Neutrophil (primary cell): ENCODE data around the gene NSL1.

ENCODE experiments used
- H3K27ac ChIP-seq: fragments of 200-600 bp; sonication (generic); 2 replicates; pipeline ENCODE4 v1.5.1; 2016; ENCODE audit warnings: mild to moderate bottlenecking, moderate library complexity
- H3K27me3 ChIP-seq: fragments of 200-600 bp; sonication (generic); 2 replicates; pipeline ENCODE4 v1.6.0; 2016; ENCODE audit warnings: mild to moderate bottlenecking
- H3K36me3 ChIP-seq: fragments of 200-600 bp; sonication (generic); 2 replicates; pipeline ENCODE4 v1.5.1; 2017
- H3K4me1 ChIP-seq, 2 experiments: fragments of 200-600 bp in 1 of 2; sonication (generic) in 1 of 2; 1 replicate in 1 of 2; 2 replicates in 1 of 2; pipeline versions ENCODE4 v1.5.1 to v1.6.1; 2013 to 2016; ENCODE audit warnings: low read depth in 1 of 2, low read length in 1 of 2, mild to moderate bottlenecking in 1 of 2, moderate library complexity in 1 of 2; ENCODE audit not compliant: control insufficient read depth in 1 of 2, insufficient read depth in 1 of 2
- H3K4me3 ChIP-seq, 2 experiments: fragments of 200-600 bp in 1 of 2; sonication (generic) in 1 of 2; 1 replicate in 1 of 2; 2 replicates in 1 of 2; pipeline ENCODE4 v1.5.1; 2013 to 2016; ENCODE audit warnings: low read depth in 1 of 2, low read length in 1 of 2, mild to moderate bottlenecking in 1 of 2, moderate library complexity in 1 of 2
- H3K9me3 ChIP-seq: fragments of 200-600 bp; sonication (generic); 2 replicates; pipeline ENCODE4 v1.5.1; 2016
- TF ChIP-seq, protein P1 (sequence below): fragments of 200-600 bp; sonication (generic); IDR thresholded peaks from 2 replicates; pipeline ENCODE4 v1.5.1; 2016; ENCODE audit warnings: antibody characterized with exemption

Gene NSL1

GRCh38 chr1:212819726-212820125 lies 28.1 kb upstream of the NSL1 start:
- H3K4me3 ChIP-seq, result peak overlapping the region; percentile 0 to 35
- H3K27ac ChIP-seq, result peak overlapping the region; percentile 73
- H3K9me3 ChIP-seq, result no peaks in the 10 kb centered on the region
- peaks cover 36 to 39% of the 10 kb centered on the region in 2 experiments for H3K4me1 ChIP-seq
- no peaks in the 10 kb centered on the region for H3K36me3 ChIP-seq
- H3K27me3 ChIP-seq, result no peaks in the 10 kb centered on the region
- TF ChIP-seq, protein P1, sequence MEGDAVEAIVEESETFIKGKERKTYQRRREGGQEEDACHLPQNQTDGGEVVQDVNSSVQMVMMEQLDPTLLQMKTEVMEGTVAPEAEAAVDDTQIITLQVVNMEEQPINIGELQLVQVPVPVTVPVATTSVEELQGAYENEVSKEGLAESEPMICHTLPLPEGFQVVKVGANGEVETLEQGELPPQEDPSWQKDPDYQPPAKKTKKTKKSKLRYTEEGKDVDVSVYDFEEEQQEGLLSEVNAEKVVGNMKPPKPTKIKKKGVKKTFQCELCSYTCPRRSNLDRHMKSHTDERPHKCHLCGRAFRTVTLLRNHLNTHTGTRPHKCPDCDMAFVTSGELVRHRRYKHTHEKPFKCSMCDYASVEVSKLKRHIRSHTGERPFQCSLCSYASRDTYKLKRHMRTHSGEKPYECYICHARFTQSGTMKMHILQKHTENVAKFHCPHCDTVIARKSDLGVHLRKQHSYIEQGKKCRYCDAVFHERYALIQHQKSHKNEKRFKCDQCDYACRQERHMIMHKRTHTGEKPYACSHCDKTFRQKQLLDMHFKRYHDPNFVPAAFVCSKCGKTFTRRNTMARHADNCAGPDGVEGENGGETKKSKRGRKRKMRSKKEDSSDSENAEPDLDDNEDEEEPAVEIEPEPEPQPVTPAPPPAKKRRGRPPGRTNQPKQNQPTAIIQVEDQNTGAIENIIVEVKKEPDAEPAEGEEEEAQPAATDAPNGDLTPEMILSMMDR, result no peak

- no peak overlapping the region for H3K4me3 ChIP-seq
- peaks cover 55 to 58% of the 10 kb centered on the region in 2 experiments for H3K4me1 ChIP-seq
- no peaks in the 10 kb centered on the region for H3K27me3 ChIP-seq
- TF ChIP-seq, protein P1, result no peak
- no peaks in the 10 kb centered on the region for H3K36me3 ChIP-seq
- no peaks in the 10 kb centered on the region for H3K9me3 ChIP-seq
- H3K27ac ChIP-seq, result no peak overlapping the region
Measured at GRCh38 chr1:212816567-212817278, 25.1 kb upstream of the NSL1 start.

- Histone ChIP-seq H3K4me1 (peaks cover 38 to 40% of the 10 kb centered on the region in 2 experiments), H3K4me3 (no peak overlapping the region), H3K27me3 (no peaks in the 10 kb centered on the region), H3K9me3 (no peaks in the 10 kb centered on the region), H3K36me3 (no peaks in the 10 kb centered on the region), H3K27ac (peak overlapping the region; percentile 52)
- TF ChIP-seq, protein P1, result no peak
Measured at GRCh38 chr1:212814537-212815334, 23.2 kb upstream of the NSL1 start.

GRCh38 chr1:212805767-212806166 lies 14.2 kb upstream of the NSL1 start:
- TF ChIP-seq, protein P1, result no peak
- Histone ChIP-seq H3K27me3 (no peaks in the 10 kb centered on the region), H3K36me3 (peaks cover 57% of the 10 kb centered on the region), H3K9me3 (no peaks in the 10 kb centered on the region), H3K27ac (peak overlapping the region; percentile 23), H3K4me1 (no peaks in the 10 kb centered on the region), H3K4me3 (no peak overlapping the region)

DNA sequence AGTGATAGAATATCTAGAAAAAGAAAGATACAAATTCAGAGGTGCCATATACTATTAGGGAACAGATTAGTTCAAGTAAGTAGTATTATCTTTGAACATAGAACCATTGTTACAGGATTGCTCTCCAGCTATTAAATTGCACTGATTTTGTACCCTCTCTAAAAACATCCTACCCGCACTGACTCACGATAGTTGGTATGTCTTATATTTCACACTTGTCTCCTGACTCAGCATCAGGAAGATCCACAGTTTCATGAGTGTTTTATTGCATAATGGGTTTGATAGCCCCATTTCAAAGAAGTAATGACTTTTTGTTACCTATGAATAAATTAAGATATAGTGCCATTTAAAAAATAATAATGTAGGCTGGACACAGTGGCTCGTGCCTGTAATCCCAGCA lies 6.1 kb upstream of the NSL1 start:
- Histone ChIP-seq H3K27me3 (no peaks in the 10 kb centered on the region), H3K4me1 (peaks cover 14 to 16% of the 10 kb centered on the region in 2 experiments), H3K9me3 (no peaks in the 10 kb centered on the region), H3K4me3 (no peak overlapping the region), H3K27ac (no peak overlapping the region), H3K36me3 (peaks cover 35% of the 10 kb centered on the region)
- TF ChIP-seq, protein P1, result no peak
